Stimulated activated CD4-positive, alpha-beta T cell treated with anti-CD3 and anti-CD28 coated beads, Interleukin-4, amount 100 ng/mL, for 4 hours (primary cell): ENCODE measurements around the gene CAMP.

Experiments
- DNase-seq, 2 experiments: peaks; one replicate each; pipeline ENCODE4 v3.0.0-alpha.2; 2020

CAMP gene

GRCh38 chr3:48215019-48215418 lies 8.3 kb upstream of the CAMP start:
- no peak for DNase-seq

DNA sequence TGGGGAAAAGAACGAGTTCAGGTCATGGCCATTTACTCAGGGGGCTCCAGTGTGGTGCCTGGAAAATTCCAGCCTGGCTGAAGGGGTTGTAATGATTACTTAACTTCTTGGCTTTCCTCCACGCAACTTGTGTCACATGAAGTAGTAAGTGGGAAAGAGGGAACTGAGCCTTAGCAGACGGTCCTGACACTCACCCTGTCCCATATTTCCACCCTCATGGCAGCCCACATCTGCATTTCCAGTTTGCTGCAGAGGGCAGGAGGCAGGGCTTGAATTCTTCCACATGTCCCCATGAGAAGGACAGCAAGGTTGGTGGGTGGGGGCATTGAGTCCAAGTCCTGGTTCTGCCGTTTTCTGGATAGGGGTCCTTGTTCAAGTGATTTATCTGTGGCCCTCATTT lies 7.8 kb upstream of the CAMP start:
- DNase-seq = no peak

- no peak for DNase-seq
Measured at GRCh38 chr3:48215876-48216275, 7.4 kb upstream of the CAMP start.

DNA sequence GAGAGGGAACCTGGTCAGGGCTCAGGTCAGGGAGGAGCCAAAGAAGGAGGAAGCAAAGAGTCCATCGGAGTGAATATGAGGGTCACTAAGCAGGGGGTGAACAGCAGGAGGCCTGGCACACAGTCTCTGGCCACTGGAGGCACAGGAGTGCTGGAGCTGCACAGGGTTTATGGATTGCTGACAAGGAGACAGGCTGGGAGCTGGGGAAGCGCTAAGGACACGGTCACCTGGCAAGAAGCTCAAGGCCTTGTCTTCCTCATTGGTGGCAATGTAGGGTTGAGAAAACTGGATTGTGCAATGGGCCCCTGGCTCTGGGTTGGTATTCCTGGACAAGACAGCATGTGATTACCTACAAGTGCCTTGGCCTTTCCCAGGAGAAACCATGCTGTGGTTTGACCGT lies 5.8 kb upstream of the CAMP start:
- DNase-seq = no peak

DNA sequence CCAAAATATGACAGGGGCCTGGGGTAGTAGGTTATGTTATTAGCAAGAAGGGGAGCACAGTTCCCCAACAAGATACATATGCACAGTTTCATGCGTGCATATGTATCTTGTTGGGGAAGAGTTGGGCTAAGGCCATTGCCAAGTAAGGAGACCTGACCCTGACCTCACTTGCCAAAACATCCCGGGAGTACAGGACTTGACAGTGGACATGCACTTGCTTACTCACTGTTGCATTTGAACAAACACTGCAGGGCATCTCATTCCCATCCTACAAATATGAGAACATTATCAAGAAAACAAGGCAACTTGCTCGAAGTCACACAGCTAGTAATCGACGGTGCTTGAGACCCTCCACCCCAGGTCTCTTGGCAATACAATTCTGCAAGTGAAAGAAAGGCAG lies 4.8 kb upstream of the CAMP start:
- no peak for DNase-seq

- no peak for DNase-seq
Measured at GRCh38 chr3:48219543-48219942, 3.8 kb upstream of the CAMP start.

GRCh38 chr3:48220746-48221145 lies 2.5 kb upstream of the CAMP start:
- DNase-seq = no peak

DNA sequence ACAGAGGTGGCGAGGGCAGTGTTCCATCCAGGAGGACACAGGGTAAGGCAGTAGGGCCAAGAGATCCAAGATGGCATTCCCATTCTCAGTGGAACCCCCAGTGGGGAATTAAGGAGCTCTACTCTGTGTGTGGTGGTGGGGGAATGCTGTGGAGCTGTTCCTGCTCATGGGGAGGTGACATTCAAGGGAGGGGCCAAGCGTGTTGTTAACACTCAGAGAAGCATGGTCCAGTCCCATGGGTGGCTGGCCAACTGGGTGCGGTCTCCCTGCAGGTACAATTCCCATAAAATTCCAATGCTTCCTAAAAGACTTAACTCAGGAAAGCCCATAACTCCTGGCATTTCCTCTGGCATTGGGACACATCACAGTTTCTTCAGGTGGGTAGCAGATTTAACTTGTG lies 2.3 kb downstream of the CAMP start:
- DNase-seq = no peak

DNA sequence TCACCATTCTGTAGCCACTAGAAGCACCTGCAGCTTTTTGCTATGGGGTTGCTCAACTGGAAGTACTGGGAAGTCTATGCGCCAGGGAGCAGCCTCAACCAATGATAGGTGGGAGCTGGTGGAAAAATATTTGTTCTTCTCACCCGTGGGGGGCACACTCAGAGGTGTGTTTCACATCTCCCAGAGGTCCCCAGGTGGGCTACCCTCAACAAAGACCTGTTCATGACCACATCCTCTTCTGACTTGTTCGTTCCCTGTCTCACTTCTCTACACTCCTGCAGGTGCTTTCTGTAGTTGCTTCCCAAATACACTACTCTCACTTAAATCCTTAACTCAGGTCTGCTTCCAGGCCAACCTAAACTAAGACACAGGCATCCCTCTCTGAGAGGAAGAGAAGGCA lies 3.6 kb downstream of the CAMP start:
- no peak for DNase-seq

- DNase-seq = no peak
Measured at GRCh38 chr3:48232232-48232631, 8.9 kb downstream of the CAMP start.

GRCh38 chr3:48232734-48233133 lies 9.4 kb downstream of the CAMP start:
- peak; percentile 54 to 56 for DNase-seq

- no peak for DNase-seq
Measured at GRCh38 chr3:48233542-48233941, 10.2 kb downstream of the CAMP start.

GRCh38 chr3:48236531-48236930 lies 13.2 kb downstream of the CAMP start:
- DNase-seq = no peak

- DNase-seq = no peak
Measured at GRCh38 chr3:48238531-48239085, 15.3 kb downstream of the CAMP start.

DNA sequence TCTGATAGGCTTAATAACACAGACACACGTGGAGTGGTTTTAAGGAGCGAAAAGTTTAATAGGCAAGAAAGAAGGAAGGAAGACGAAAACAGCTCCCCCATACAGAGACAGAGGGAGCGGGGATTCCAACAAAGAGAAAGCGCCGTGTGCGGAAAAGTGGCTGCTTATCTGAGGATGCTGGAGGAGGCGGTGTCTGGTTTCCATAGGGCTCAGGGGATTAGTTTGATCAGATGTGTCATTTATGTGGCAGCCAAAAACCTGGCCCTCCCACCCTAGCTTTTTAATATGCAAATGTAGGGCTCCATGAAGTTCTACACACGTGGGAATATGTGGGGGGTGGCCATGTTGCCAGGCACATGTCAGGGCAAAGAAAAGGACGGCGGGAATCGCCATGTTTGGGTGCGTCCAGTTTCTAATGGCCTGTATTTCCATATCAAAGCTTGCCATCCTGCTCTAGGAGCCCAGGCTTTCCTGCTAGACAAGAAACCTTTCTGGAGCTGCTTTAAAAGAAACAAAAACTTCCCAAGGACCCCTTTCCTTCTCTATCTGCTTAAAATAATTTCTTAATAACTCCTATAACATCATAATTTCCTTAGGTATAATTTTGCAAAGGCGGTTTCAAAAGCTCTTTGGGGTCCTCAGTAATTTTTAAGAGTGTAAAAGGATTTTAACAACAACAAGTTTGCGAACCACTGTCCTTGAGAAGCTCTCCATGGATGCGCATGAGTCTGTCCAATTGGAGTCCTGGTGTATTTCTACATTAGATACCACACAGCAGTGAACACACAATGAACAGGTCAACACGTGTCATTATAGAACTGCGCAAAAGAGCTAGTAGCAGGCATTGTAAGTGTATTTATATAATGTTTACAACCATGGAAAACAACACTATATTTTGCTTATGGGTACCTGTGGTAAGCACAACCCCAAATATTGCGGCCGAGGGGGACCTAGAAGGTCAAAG lies 17.0 kb downstream of the CAMP start:
- DNase-seq = no peak

DNA sequence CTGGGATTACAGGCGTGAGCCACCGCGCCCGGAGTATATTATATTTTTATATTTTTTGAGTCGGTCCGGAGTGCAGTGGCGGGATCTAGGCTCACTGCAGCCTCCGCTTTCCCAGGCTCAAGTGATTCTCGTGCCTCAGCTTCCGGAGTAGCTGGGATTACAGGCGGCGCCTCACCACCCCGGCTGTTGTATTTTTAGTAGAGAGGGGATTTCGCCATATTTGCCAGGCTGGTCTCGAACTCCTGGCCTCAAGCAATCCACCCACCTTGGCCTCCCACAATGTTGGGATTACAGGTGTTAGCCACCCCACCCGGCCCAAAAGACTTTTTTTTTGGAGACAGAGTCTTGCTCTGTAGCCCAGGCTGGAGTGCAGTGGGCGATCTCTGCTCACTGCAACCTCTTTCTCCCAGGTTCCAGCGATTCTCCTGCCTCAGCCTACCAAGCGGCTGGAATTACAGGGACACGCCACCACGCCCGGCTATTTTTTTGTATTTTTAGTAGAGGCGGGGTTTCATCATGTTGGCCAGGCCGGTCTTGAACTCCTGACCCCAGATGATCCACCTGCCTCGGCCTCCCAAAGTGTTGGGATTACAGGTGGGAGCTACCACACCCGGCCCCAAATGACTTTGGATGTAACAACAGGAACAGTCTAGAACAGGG lies 18.6 kb downstream of the CAMP start:
- no peak for DNase-seq

GRCh38 chr3:48243886-48244285 lies 20.6 kb downstream of the CAMP start:
- no peak for DNase-seq

DNA sequence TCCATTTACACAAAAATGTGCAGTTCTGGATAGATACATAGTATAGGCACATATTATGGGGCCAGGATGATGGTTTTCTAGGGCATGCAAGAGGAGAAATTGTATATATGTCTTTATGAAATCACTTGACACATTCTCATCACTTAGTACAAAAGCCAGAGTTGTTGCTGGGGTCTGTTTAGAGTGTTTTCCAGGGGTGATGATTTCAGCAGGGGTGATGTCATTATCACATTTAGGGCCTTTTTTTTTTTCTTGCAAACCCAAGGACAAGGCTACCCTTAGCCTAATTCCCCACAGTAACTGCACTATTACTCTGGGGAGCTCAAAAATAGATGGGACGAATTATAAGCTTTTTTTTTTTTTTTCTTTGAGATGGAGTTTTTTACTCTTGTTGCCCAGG lies 21.2 kb downstream of the CAMP start:
- no peak for DNase-seq

GRCh38 chr3:48245136-48245535 lies 21.8 kb downstream of the CAMP start:
- no peak for DNase-seq

DNA sequence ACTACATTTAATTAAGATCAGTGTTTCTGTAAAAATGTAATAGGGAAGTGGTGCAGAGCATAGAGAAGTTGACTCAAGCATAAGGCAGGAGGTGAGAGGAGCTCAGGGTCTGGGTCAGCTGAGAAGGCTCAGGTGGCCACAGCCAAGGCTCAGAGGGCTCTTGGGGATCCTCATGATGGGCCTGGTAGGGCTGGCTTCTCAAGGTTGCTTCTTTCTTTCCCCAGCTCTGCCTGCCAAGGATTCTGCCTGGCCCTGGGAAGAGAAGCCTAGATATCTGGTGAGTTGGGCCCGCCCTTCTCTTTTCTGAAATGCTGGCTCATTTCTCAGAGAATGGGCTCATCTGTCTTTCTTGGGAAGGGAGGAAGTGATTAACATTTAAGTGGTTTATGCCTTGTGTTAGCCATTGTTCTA lies 24.1 kb downstream of the CAMP start:
- no peak for DNase-seq

GRCh38 chr3:48248095-48248850 lies 25.0 kb downstream of the CAMP start:
- DNase-seq = no peak

DNA sequence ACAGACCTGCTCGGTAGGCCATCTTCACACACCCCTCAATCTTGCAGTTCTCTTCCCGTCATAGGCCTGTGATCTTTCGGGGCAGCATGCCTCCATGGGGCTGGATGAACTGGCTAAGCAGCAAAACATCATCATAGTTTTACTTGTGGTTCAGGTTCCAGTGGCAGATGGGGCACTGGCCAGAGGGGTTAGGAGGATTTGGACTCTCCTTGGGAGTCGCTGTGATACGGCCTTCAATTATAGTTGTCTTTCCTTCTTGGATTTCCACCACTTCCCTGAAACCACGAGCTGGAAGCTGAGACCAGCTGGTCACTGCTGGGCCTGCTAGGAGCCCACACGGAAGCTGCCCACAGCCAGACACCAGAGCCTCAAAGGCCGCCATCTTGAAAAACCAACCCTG lies 33.3 kb downstream of the CAMP start:
- no peak for DNase-seq

DNA sequence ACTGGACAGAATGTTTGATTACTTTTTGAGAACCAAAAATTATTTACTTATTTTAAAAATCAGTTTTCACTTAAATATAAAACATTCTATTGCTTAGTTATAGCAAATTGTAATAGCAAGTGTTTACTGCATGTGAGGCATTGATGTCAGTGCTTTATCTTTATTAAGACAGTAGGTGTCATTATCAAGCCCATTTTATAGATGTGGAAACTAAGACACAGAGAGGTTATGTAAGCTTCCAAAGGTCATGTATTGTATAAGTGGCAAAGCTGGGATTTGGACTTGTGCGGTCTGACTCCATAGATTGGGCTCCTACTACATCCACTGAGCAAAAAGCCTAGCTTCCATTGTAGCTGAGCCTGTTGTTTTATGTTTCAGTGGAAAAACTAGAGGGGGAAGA lies 35.2 kb downstream of the CAMP start:
- DNase-seq = no peak
